K562 (cell line): ENCODE results near the gene DBNDD1. TPM values are rescaled to one million over a fixed set of nuclear protein-coding genes. Genes with fewer than 3 reads are reported as not detected.
A peak's percentile ranks its signal among the peaks of the same experiment; 100 is the strongest.

Source experiments
- ATF1 ChIP-seq, 2 experiments: fragments of 450-650 bp in 1 of 2; IDR thresholded peaks; 2 replicates each; pipeline ENCODE4 v1.6.1; 2016; ENCODE audit warnings: missing compliant biosample characterization in 1 of 2, missing genetic modification characterization in 1 of 2
- CBX2 ChIP-seq: fragments of 200-600 bp; sonication (generic); IDR thresholded peaks from one replicate; pipeline ENCODE4 v1.6.1; 2012; ENCODE audit warnings: mild to moderate bottlenecking, low read length, inconsistent platforms; ENCODE audit not compliant: insufficient read depth, poor library complexity, severe bottlenecking
- CBX8 ChIP-seq: fragments of 200-600 bp; sonication (generic); IDR thresholded peaks from 2 replicates; pipeline ENCODE4 v1.6.1; 2012; ENCODE audit warnings: borderline replicate concordance, mixed run types, low read depth, mild to moderate bottlenecking, moderate library complexity, mixed read lengths, low read length, control low read depth, inconsistent platforms; ENCODE audit not compliant: poor library complexity, severe bottlenecking; ENCODE audit errors: extremely low read depth
- CSDE1 ChIP-seq, 2 experiments: fragments of 450-650 bp; IDR thresholded peaks; 2 replicates each; pipeline ENCODE4 v1.6.1; 2016; ENCODE audit warnings: mild to moderate bottlenecking in 1 of 2
- FOSL1 ChIP-seq: fragments of 200-800 bp; sonication (Bioruptor generic); conservative IDR thresholded peaks from 2 replicates; pipeline ENCODE4 v1.6.1; 2016; ENCODE audit warnings: missing genetic modification characterization, missing compliant biosample characterization
- FOXA3 ChIP-seq, 2 experiments: fragments of 450-650 bp in 1 of 2; sonication (generic) in 1 of 2; formaldehyde crosslinking; IDR thresholded peaks in 1 of 2; conservative IDR thresholded peaks in 1 of 2; 2 replicates each; pipeline versions ENCODE4 v1.4.0 to v1.8.0; 2020 to 2022; ENCODE audit warnings: mild to moderate bottlenecking in 2 of 2, missing genetic modification reagents in 1 of 2
- KLF1 ChIP-seq: fragments of 450-650 bp; IDR thresholded peaks from 2 replicates; pipeline ENCODE4 v1.6.1; 2016; ENCODE audit warnings: missing genetic modification characterization, missing compliant biosample characterization
- MCM2 ChIP-seq: fragments of 450-650 bp; IDR thresholded peaks from 2 replicates; pipeline ENCODE4 v1.6.1; 2017; ENCODE audit warnings: low read depth, mild to moderate bottlenecking
- MTA1 ChIP-seq: fragments of 450-650 bp; IDR thresholded peaks from 2 replicates; pipeline ENCODE4 v1.6.1; 2017; ENCODE audit warnings: borderline replicate concordance
- MXI1 ChIP-seq: IDR thresholded peaks from 2 replicates; pipeline ENCODE4 v1.6.1; 2011; ENCODE audit warnings: low read depth, mild to moderate bottlenecking, improper control_type of control experiment, low read length
- SRF ChIP-seq, 2 experiments: fragments of 250-450, 450-650 bp in 1 of 2; sonication (Bioruptor Pico) in 1 of 2; sonication (generic) in 1 of 2; formaldehyde crosslinking; IDR thresholded peaks; 2 replicates each; pipeline versions ENCODE4 v1.5.0 to v1.5.1; 2020 to 2022; ENCODE audit warnings: mild to moderate bottlenecking in 1 of 2, missing genetic modification reagents in 1 of 2
- XRCC4 ChIP-seq: IDR thresholded peaks from one replicate; pipeline ENCODE4 v1.6.1; 2011; ENCODE audit not compliant: insufficient read depth, insufficient read length; ENCODE audit errors: extremely low read depth
- ZC3H4 ChIP-seq: sonication (generic); formaldehyde crosslinking; IDR thresholded peaks from 2 replicates; pipeline ENCODE4 v1.9.0; 2021; ENCODE audit warnings: missing genetic modification reagents, borderline replicate concordance
- polyA plus RNA-seq, 8 experiments: library from polyadenylated mRNA; depleted of rRNA in 4 of 8; stranded (reverse) in 5 of 8; unstranded in 3 of 8; fragments of >200 nt; fragmentation: Nextera tagmentation in 2 of 8; fragmentation: Illumina TruSeq in 1 of 8; extraction: Ambion mirVana in 2 of 8; extraction: Trizol in 1 of 8; gene quantifications; 2 replicates each; pipeline versions ENCODE4 v1.2.1 to v1.2.3, GENCODE V29; 2011 to 2014; ENCODE audit warnings: inconsistent platforms in 1 of 8, missing spikeins in 1 of 8
- total RNA-seq, 7 experiments: library from RNA; depleted of rRNA in 6 of 7; stranded (reverse); fragments of >200 nt in 6 of 7; fragmentation: Illumina TruSeq in 2 of 7; extraction: Trizol in 2 of 7; gene quantifications; 2 replicates each; pipeline versions ENCODE4 v1.2.1 to v1.2.3, GENCODE V29; 2011 to 2021; ENCODE audit warnings: low replicate concordance in 1 of 7
- TF ChIP-seq, protein P1 (sequence below), 3 experiments: IDR thresholded peaks in 2 of 3; conservative IDR thresholded peaks in 1 of 3; 2 replicates each; pipeline ENCODE4 v1.5.1; 2011 to 2012; ENCODE audit warnings: low read length in 3 of 3, mild to moderate bottlenecking in 3 of 3, control low read depth in 2 of 3, improper control_type of control experiment in 1 of 3, inconsistent platforms in 1 of 3, low read depth in 1 of 3, mixed read lengths in 1 of 3, moderate library complexity in 1 of 3; ENCODE audit not compliant: insufficient read depth in 2 of 3
- TF ChIP-seq, protein P2 (sequence below): IDR thresholded peaks from 2 replicates; pipeline ENCODE4 v1.6.1; 2016; ENCODE audit warnings: missing genetic modification characterization, missing compliant biosample characterization
- TF ChIP-seq, protein P3 (sequence below): fragments of 450-650 bp; IDR thresholded peaks from 2 replicates; pipeline ENCODE4 v1.6.1; 2018; ENCODE audit not compliant: partially characterized antibody
- TF ChIP-seq, protein P4 (sequence below): fragments of 250-450 bp; sonication (Bioruptor Pico); IDR thresholded peaks from 2 replicates; pipeline ENCODE4 v1.8.0; 2022; ENCODE audit warnings: inconsistent platforms, mild to moderate bottlenecking, moderate library complexity, borderline replicate concordance

The DBNDD1 gene
- total and polyA plus RNA-seq, 9 of the 15 experiments (the other 6 are each of a cell fraction or from before 2014, with no cell fraction given), result 0.55 to 13.0 (median 5.8) TPM

DNA sequence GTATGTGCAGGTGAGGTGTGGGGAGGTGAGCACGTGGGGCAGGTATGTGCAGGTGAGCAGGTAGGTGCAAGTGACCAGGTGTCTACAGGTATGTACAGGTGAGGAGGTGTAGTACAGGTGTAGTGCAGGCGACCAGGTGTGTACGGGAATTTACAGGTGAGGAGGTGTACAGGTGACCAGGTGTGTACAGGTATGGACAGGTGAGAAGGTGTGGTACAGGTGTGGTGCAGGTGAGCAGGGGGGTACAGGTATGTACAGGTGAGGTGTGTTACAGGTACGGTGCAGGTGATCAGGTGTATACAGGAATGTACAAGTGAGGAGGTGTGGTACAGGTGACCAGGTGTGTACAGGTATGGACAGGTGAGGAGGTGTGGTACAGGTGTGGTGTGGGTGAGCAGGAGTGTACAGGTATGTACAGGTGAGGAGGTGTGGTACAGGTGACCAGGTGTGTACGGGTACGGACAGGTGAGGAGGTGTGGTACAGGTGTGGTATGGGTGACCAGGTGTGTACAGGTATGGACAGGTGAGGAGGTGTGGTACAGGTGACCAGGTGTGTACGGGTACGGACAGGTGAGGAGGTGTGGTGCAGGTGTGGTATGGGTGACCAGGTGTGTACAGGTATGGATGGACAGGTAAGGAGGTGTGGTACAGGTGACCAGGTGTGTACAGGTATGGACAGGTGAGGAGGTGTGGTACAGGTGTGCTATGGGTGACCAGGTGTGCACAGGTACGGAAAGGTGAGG, 12.8 kb upstream of the DBNDD1 start (continued):
- TF ChIP-seq CBX2 (no peak), ATF1 (CRISPR knock-in tag; IDR thresholded peaks at IDR 0.05) (no peak), ATF1 (tag; IDR thresholded peaks at IDR 0.05) (no peak), CSDE1 (IDR thresholded peaks at IDR 0.05) (no peak), FOXA3 (CRISPR knock-in tag; conservative IDR thresholded peaks at IDR 0.05 in 1 of 2, IDR thresholded peaks at IDR 0.05 in 1 of 2) (peak in 1 of 2 experiments; percentile 78; a peak in 1 of 4 replicates), XRCC4 (no peak), ZC3H4 (CRISPR knock-in tag) (peak; percentile 70; the same call in 1 of the 2 replicates), MXI1 (no peak), MCM2 (no peak), CBX8 (no peak), FOSL1 (tag) (no peak), SRF (CRISPR knock-in tag; IDR thresholded peaks at IDR 0.05) (no peak), KLF1 (tag) (no peak), MTA1 (peak; percentile 96)
- TF ChIP-seq, protein P1, sequence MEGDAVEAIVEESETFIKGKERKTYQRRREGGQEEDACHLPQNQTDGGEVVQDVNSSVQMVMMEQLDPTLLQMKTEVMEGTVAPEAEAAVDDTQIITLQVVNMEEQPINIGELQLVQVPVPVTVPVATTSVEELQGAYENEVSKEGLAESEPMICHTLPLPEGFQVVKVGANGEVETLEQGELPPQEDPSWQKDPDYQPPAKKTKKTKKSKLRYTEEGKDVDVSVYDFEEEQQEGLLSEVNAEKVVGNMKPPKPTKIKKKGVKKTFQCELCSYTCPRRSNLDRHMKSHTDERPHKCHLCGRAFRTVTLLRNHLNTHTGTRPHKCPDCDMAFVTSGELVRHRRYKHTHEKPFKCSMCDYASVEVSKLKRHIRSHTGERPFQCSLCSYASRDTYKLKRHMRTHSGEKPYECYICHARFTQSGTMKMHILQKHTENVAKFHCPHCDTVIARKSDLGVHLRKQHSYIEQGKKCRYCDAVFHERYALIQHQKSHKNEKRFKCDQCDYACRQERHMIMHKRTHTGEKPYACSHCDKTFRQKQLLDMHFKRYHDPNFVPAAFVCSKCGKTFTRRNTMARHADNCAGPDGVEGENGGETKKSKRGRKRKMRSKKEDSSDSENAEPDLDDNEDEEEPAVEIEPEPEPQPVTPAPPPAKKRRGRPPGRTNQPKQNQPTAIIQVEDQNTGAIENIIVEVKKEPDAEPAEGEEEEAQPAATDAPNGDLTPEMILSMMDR (IDR thresholded peaks at IDR 0.05 in 2 of 3, conservative IDR thresholded peaks at IDR 0.05 in 1 of 3; ENCODE audit: insufficient read depth in 2 of 3, low read depth in 1 of 3, low read length in 3 of 3), result no peak
- TF ChIP-seq, protein P2, sequence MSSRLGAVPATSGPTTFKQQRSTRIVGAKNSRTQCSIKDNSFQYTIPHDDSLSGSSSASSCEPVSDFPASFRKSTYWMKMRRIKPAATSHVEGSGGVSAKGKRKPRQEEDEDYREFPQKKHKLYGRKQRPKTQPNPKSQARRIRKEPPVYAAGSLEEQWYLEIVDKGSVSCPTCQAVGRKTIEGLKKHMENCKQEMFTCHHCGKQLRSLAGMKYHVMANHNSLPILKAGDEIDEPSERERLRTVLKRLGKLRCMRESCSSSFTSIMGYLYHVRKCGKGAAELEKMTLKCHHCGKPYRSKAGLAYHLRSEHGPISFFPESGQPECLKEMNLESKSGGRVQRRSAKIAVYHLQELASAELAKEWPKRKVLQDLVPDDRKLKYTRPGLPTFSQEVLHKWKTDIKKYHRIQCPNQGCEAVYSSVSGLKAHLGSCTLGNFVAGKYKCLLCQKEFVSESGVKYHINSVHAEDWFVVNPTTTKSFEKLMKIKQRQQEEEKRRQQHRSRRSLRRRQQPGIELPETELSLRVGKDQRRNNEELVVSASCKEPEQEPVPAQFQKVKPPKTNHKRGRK (tag), result no peak
- TF ChIP-seq, protein P3, sequence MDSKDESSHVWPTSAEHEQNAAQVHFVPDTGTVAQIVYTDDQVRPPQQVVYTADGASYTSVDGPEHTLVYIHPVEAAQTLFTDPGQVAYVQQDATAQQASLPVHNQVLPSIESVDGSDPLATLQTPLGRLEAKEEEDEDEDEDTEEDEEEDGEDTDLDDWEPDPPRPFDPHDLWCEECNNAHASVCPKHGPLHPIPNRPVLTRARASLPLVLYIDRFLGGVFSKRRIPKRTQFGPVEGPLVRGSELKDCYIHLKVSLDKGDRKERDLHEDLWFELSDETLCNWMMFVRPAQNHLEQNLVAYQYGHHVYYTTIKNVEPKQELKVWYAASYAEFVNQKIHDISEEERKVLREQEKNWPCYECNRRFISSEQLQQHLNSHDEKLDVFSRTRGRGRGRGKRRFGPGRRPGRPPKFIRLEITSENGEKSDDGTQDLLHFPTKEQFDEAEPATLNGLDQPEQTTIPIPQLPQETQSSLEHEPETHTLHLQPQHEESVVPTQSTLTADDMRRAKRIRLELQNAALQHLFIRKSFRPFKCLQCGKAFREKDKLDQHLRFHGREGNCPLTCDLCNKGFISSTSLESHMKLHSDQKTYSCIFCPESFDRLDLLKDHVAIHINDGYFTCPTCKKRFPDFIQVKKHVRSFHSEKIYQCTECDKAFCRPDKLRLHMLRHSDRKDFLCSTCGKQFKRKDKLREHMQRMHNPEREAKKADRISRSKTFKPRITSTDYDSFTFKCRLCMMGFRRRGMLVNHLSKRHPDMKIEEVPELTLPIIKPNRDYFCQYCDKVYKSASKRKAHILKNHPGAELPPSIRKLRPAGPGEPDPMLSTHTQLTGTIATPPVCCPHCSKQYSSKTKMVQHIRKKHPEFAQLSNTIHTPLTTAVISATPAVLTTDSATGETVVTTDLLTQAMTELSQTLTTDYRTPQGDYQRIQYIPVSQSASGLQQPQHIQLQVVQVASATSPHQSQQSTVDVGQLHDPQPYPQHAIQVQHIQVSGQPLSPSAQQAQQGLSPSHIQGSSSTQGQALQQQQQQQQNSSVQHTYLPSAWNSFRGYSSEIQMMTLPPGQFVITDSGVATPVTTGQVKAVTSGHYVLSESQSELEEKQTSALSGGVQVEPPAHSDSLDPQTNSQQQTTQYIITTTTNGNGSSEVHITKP, result no peak
- TF ChIP-seq, protein P4, sequence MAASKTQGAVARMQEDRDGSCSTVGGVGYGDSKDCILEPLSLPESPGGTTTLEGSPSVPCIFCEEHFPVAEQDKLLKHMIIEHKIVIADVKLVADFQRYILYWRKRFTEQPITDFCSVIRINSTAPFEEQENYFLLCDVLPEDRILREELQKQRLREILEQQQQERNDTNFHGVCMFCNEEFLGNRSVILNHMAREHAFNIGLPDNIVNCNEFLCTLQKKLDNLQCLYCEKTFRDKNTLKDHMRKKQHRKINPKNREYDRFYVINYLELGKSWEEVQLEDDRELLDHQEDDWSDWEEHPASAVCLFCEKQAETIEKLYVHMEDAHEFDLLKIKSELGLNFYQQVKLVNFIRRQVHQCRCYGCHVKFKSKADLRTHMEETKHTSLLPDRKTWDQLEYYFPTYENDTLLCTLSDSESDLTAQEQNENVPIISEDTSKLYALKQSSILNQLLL (CRISPR knock-in tag), result no peak
